K562 (cell line): ENCODE results near the gene AP5M1.

ENCODE experiments used
- EWSR1 ChIP-seq: fragments of 450-650 bp; IDR thresholded peaks from 2 replicates; pipeline ENCODE4 v1.6.1; 2018; ENCODE audit warnings: borderline replicate concordance, mild to moderate bottlenecking, low read depth, moderate library complexity; ENCODE audit not compliant: partially characterized antibody
- POLR2AphosphoS5 ChIP-seq: IDR thresholded peaks from 2 replicates; pipeline ENCODE4 v1.6.1; 2011; ENCODE audit warnings: mild to moderate bottlenecking, low read depth, low read length, moderate library complexity; ENCODE audit not compliant: control insufficient read depth, insufficient read depth
- SETDB1 ChIP-seq: IDR thresholded peaks from one replicate; pipeline ENCODE4 v1.6.1; 2012; ENCODE audit warnings: low read length, control low read depth, inconsistent platforms

DNA sequence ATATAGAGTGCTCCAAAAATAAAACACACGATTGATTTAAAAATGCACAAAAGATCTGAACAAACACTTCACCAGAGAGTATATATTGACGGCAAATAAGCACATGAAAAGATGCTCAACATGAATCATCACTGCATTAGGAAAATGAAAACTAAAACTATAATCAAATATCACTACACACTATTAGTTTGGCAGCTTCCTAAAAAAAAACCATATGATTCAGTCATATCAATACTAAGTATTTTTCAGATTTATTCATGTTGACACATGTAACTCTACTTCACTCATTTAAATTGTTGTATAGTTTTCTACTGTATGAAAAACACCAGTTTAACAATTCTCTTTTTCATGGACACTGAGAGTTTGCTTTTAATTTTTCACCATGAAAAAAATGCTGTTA lies 41.7 kb upstream of the AP5M1 start:
- TF ChIP-seq EWSR1 (no peak), POLR2AphosphoS5 (no peak), SETDB1 (no peak)
